WTC11 (cell line): ENCODE results near the gene SMOC1.

Experiments used
- ETV6 ChIP-seq: sonication (generic); formaldehyde crosslinking; IDR thresholded peaks from 2 replicates; pipeline ENCODE4 v1.8.1; 2022; ENCODE audit warnings: mild to moderate bottlenecking, missing genetic modification reagents
- JUN ChIP-seq: sonication (generic); formaldehyde crosslinking; IDR thresholded peaks from 2 replicates; pipeline ENCODE4 v1.8.0; 2023; ENCODE audit warnings: mild to moderate bottlenecking, missing genetic modification reagents
- TF ChIP-seq, protein P1 (sequence below): fragments of 200-600 bp; IDR thresholded peaks from 2 replicates; pipeline ENCODE4 v1.8.0; 2022; ENCODE audit warnings: antibody characterized with exemption
- TF ChIP-seq, protein P2 (sequence below): sonication (generic); formaldehyde crosslinking; IDR thresholded peaks from 2 replicates; pipeline ENCODE4 v1.8.1; 2022; ENCODE audit warnings: low read depth, missing genetic modification reagents, borderline replicate concordance
- TF ChIP-seq, protein P3 (sequence below): sonication (generic); formaldehyde crosslinking; IDR thresholded peaks from 2 replicates; pipeline ENCODE4 v1.8.1; 2022; ENCODE audit warnings: missing genetic modification reagents, borderline replicate concordance

DNA sequence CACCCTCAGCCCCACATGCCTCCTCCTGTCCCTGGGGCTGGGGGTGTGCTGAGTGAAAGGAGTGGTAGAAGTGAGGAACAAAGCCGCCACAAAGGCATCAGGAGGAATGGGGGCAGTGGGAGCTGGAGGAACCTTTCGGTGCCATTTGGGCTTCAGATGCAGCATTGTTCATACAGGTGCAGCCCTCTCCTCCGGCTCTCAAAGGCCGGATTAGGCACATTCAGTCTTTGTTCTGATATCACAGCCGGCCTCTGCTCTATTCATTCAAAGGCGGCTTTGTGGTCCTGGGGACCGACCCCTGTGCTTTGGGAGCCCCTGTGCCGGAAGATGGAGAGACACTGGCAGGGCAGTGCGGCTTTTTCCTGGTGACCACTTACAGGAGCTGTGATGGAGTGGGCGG is 53.2 kb downstream of the SMOC1 start:
- TF ChIP-seq ETV6 (CRISPR knock-in tag) (no peak), JUN (CRISPR knock-in tag) (no peak)
- TF ChIP-seq, protein P1, sequence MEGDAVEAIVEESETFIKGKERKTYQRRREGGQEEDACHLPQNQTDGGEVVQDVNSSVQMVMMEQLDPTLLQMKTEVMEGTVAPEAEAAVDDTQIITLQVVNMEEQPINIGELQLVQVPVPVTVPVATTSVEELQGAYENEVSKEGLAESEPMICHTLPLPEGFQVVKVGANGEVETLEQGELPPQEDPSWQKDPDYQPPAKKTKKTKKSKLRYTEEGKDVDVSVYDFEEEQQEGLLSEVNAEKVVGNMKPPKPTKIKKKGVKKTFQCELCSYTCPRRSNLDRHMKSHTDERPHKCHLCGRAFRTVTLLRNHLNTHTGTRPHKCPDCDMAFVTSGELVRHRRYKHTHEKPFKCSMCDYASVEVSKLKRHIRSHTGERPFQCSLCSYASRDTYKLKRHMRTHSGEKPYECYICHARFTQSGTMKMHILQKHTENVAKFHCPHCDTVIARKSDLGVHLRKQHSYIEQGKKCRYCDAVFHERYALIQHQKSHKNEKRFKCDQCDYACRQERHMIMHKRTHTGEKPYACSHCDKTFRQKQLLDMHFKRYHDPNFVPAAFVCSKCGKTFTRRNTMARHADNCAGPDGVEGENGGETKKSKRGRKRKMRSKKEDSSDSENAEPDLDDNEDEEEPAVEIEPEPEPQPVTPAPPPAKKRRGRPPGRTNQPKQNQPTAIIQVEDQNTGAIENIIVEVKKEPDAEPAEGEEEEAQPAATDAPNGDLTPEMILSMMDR, result no peak
- TF ChIP-seq, protein P2, sequence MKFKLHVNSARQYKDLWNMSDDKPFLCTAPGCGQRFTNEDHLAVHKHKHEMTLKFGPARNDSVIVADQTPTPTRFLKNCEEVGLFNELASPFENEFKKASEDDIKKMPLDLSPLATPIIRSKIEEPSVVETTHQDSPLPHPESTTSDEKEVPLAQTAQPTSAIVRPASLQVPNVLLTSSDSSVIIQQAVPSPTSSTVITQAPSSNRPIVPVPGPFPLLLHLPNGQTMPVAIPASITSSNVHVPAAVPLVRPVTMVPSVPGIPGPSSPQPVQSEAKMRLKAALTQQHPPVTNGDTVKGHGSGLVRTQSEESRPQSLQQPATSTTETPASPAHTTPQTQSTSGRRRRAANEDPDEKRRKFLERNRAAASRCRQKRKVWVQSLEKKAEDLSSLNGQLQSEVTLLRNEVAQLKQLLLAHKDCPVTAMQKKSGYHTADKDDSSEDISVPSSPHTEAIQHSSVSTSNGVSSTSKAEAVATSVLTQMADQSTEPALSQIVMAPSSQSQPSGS (CRISPR knock-in tag), result no peak
- TF ChIP-seq, protein P3, sequence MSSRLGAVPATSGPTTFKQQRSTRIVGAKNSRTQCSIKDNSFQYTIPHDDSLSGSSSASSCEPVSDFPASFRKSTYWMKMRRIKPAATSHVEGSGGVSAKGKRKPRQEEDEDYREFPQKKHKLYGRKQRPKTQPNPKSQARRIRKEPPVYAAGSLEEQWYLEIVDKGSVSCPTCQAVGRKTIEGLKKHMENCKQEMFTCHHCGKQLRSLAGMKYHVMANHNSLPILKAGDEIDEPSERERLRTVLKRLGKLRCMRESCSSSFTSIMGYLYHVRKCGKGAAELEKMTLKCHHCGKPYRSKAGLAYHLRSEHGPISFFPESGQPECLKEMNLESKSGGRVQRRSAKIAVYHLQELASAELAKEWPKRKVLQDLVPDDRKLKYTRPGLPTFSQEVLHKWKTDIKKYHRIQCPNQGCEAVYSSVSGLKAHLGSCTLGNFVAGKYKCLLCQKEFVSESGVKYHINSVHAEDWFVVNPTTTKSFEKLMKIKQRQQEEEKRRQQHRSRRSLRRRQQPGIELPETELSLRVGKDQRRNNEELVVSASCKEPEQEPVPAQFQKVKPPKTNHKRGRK (CRISPR knock-in tag), result no peak
